Measurements from ENCODE around the gene ITGA2.

The ITGA2 gene

DNA sequence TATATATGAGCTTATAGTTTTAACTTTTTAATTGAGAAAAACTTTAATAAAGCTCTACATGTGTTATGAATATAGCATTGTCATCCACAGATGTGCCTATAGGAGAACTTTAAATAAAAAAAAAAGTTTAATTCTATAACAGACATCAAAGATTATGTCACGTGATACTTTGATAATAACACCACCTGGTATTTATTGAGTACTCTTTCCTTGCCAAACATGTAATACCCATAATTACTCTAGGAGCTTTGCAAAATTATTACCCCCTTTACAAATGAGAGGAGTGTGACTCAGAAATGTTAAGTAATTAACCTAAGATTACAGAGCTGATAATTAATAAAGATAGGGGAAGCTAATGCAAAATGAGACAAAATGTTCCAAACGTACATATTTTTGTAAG lies 43.0 kb downstream of the ITGA2 start:
- no peak for TF ChIP-seq FOXP2 (optimal IDR thresholded peaks at IDR 0.05; ENCODE audit: borderline replicate concordance, extremely low read depth, extremely low read length, insufficient read depth)
- no peak for TF ChIP-seq SIN3A (IDR thresholded peaks at IDR 0.05; ENCODE audit: borderline replicate concordance, insufficient read depth, low read length)
- TF ChIP-seq, protein P1, sequence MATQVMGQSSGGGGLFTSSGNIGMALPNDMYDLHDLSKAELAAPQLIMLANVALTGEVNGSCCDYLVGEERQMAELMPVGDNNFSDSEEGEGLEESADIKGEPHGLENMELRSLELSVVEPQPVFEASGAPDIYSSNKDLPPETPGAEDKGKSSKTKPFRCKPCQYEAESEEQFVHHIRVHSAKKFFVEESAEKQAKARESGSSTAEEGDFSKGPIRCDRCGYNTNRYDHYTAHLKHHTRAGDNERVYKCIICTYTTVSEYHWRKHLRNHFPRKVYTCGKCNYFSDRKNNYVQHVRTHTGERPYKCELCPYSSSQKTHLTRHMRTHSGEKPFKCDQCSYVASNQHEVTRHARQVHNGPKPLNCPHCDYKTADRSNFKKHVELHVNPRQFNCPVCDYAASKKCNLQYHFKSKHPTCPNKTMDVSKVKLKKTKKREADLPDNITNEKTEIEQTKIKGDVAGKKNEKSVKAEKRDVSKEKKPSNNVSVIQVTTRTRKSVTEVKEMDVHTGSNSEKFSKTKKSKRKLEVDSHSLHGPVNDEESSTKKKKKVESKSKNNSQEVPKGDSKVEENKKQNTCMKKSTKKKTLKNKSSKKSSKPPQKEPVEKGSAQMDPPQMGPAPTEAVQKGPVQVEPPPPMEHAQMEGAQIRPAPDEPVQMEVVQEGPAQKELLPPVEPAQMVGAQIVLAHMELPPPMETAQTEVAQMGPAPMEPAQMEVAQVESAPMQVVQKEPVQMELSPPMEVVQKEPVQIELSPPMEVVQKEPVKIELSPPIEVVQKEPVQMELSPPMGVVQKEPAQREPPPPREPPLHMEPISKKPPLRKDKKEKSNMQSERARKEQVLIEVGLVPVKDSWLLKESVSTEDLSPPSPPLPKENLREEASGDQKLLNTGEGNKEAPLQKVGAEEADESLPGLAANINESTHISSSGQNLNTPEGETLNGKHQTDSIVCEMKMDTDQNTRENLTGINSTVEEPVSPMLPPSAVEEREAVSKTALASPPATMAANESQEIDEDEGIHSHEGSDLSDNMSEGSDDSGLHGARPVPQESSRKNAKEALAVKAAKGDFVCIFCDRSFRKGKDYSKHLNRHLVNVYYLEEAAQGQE (IDR thresholded peaks at IDR 0.05; ENCODE audit: insufficient read depth in 1 of 2, low read depth in 2 of 2, low read length in 2 of 2): no peak
- no peak for TF ChIP-seq TAF1 (IDR thresholded peaks at IDR 0.05; ENCODE audit: borderline replicate concordance, insufficient read depth, low read length)
- TF ChIP-seq POLR2AphosphoS5 (IDR thresholded peaks at IDR 0.05; ENCODE audit: low read depth, low read length): no peak

DNA sequence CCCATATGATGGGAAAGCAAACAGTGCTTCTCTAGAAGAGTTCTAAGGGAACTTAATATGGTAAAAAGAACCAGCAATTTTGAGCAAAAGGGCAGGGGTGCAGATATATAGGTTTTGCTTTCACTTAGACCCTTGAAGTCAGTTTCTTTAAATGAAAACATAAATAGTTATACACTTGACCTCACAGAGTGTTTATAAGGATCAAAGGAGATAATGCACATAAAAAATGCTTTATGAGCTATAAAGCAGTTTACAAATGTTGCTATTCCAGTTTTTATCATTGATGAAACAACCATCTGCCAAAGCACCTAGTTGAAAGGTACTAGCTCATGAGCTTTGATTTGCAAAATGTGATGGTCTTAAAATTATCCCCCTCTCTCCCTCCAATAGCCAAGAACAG lies 45.7 kb downstream of the ITGA2 start:
- TF ChIP-seq, protein P1 (IDR thresholded peaks at IDR 0.05; ENCODE audit: insufficient read depth in 1 of 2, low read depth in 2 of 2, low read length in 2 of 2): no peak
- no peak for TF ChIP-seq SIN3A (IDR thresholded peaks at IDR 0.05; ENCODE audit: borderline replicate concordance, insufficient read depth, low read length)
- no peak for TF ChIP-seq FOXP2 (optimal IDR thresholded peaks at IDR 0.05; ENCODE audit: borderline replicate concordance, extremely low read depth, extremely low read length, insufficient read depth)
- no peak for TF ChIP-seq POLR2AphosphoS5 (IDR thresholded peaks at IDR 0.05; ENCODE audit: low read depth, low read length)
- no peak for TF ChIP-seq TAF1 (IDR thresholded peaks at IDR 0.05; ENCODE audit: borderline replicate concordance, insufficient read depth, low read length)

DNA sequence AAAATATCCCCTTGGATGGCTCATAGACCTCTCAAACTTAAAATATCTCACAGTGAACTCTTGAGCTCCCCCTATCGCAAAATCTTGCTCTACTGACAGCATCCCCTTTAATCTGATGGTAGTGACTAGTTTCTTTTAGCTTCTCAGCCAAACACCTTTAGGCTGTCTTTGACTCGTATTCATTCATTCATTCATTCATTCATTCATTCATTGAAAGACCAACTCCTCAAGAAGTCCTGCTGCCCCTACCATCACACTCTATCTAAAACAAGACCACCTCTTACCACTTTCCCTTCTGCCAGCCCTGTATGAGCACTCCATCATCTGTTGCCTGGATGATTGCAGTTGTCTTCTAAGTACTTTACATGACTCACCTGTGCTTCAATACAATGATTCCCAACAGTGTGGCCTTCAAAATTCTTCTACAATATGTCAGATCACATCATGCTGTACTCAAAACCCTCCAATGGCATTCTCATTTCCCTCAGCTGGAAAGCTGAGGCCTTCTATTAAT lies 46.8 kb downstream of the ITGA2 start:
- TF ChIP-seq FOXP2 (optimal IDR thresholded peaks at IDR 0.05; ENCODE audit: borderline replicate concordance, extremely low read depth, extremely low read length, insufficient read depth): no peak
- no peak for TF ChIP-seq SIN3A (IDR thresholded peaks at IDR 0.05; ENCODE audit: borderline replicate concordance, insufficient read depth, low read length)
- TF ChIP-seq TAF1 (IDR thresholded peaks at IDR 0.05; ENCODE audit: borderline replicate concordance, insufficient read depth, low read length): no peak
- TF ChIP-seq, protein P1 (IDR thresholded peaks at IDR 0.05; ENCODE audit: insufficient read depth in 1 of 2, low read depth in 2 of 2, low read length in 2 of 2): no peak
- no peak for TF ChIP-seq POLR2AphosphoS5 (IDR thresholded peaks at IDR 0.05; ENCODE audit: low read depth, low read length)

DNA sequence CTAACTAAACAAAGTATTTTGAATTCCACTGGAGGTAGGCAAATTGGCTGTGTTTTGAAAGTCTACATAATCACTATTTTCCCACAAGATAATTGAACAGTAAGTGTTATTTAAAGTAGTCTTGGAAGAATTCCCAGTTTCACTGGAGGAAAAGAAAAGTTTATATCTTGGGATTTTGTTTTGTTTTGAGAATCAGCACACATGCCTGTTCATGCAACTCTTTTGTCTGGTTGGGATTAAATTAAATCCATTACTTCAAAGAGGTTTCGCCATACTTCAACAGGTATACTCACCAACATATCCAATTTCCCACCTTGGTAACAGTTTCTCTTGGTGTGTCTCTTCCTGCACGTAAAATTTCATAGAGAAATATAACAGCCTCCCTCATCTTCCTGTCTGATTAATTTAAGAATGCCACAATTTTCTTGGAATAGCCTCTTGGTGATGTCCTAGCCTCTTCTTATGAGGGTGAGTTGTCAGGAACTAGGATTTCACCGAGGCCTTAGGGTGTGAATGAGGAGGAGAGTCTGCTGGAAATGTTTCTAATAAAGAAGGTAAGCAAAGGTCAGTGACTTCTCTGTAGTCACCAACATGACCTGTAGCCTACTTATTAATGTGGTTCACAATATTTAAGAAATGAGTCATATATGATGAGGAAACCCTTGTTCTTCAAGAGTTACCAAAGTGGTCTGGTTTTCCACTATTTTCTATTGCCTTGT lies 48.1 kb downstream of the ITGA2 start:
- TF ChIP-seq SIN3A (IDR thresholded peaks at IDR 0.05; ENCODE audit: borderline replicate concordance, insufficient read depth, low read length) (no peak), POLR2AphosphoS5 (IDR thresholded peaks at IDR 0.05; ENCODE audit: low read depth, low read length) (no peak), TAF1 (IDR thresholded peaks at IDR 0.05; ENCODE audit: borderline replicate concordance, insufficient read depth, low read length) (no peak), FOXP2 (optimal IDR thresholded peaks at IDR 0.05; ENCODE audit: borderline replicate concordance, extremely low read depth, extremely low read length, insufficient read depth) (no peak)
- TF ChIP-seq, protein P1 (IDR thresholded peaks at IDR 0.05; ENCODE audit: insufficient read depth in 1 of 2, low read depth in 2 of 2, low read length in 2 of 2): no peak

Data from PFSK-1 (cell line).